DND-41 (cell line): ENCODE data around the gene AIFM1.

Experiments
- EZH2 ChIP-seq: IDR thresholded peaks from 3 replicates; pipeline ENCODE4 v1.6.1; 2012; ENCODE audit warnings: borderline replicate concordance, low read depth, mild to moderate bottlenecking, moderate library complexity, low read length, inconsistent platforms; ENCODE audit not compliant: severe bottlenecking
- TF ChIP-seq, protein P1 (sequence below): IDR thresholded peaks from 2 replicates; pipeline ENCODE4 v1.5.1; 2012; ENCODE audit warnings: borderline replicate concordance, low read length, moderate library complexity, mild to moderate bottlenecking; ENCODE audit not compliant: poor library complexity, severe bottlenecking; ENCODE audit errors: extremely low read depth

DNA sequence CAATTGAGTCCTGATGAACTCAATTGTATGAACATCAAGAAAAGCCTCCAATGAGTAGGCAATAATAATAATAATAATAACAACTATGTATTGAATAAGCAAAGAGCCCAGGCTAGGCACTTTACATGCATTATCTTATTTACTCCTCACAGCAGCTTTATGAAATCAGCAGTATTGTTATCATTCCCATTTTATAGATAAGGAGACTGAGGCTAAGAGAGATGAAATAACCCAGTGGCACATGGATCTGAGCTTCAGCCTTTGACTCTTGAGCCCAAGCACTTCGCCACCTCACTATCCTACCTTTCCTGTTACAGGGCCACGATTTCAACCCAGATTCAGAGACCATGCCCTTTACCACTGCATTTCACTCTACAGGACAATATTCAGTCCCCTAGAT, 9.3 kb upstream of the AIFM1 start:
- TF ChIP-seq EZH2: no peak
- TF ChIP-seq, protein P1, sequence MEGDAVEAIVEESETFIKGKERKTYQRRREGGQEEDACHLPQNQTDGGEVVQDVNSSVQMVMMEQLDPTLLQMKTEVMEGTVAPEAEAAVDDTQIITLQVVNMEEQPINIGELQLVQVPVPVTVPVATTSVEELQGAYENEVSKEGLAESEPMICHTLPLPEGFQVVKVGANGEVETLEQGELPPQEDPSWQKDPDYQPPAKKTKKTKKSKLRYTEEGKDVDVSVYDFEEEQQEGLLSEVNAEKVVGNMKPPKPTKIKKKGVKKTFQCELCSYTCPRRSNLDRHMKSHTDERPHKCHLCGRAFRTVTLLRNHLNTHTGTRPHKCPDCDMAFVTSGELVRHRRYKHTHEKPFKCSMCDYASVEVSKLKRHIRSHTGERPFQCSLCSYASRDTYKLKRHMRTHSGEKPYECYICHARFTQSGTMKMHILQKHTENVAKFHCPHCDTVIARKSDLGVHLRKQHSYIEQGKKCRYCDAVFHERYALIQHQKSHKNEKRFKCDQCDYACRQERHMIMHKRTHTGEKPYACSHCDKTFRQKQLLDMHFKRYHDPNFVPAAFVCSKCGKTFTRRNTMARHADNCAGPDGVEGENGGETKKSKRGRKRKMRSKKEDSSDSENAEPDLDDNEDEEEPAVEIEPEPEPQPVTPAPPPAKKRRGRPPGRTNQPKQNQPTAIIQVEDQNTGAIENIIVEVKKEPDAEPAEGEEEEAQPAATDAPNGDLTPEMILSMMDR: no peak
